Lower leg skin (tissue), 3 donors: ENCODE results near the gene NDUFA6.

Source experiments
- CTCF ChIP-seq, 3 donors: fragments of 450-650 bp; IDR thresholded peaks; one replicate each; pipeline ENCODE4 v1.5.1; 2016; ENCODE audit warnings: antibody characterized with exemption in 3 of 3, mild to moderate bottlenecking in 3 of 3, moderate library complexity in 2 of 3
- POLR2A ChIP-seq, 2 donors: fragments of 450-650 bp; IDR thresholded peaks; one replicate each; pipeline ENCODE4 v1.6.1; 2016 to 2017; ENCODE audit warnings: antibody characterized with exemption in 2 of 2, mild to moderate bottlenecking in 1 of 2, moderate library complexity in 1 of 2

GRCh38 chr22:42041784-42042183 is 48.8 kb downstream of the NDUFA6 start:
- TF ChIP-seq CTCF (IDR thresholded peaks at IDR 0.05): no peak
- TF ChIP-seq POLR2A (IDR thresholded peaks at IDR 0.05): no peak
